Mucosa of descending colon (tissue), 3 donors: Measurements from ENCODE around the gene ADCK2. TPM values are rescaled to one million over a fixed set of nuclear protein-coding genes. Genes with fewer than 3 reads are reported as not detected.

Experiments used
- ATAC-seq: fragments of 200-7000 bp; cut with Tn5 transposase; one replicate; pipeline ENCODE4 v1.9.1; 2020; ENCODE audit warnings: mild to moderate bottlenecking, moderate library complexity
- DNase-seq, 3 donors: peaks; one replicate each; pipeline ENCODE4 v3.0.0-alpha.2; 2020
- H3K36me3 ChIP-seq: fragments of 200-600 bp; one replicate; pipeline ENCODE4 v1.8.0; 2021; ENCODE audit warnings: low read depth, mild to moderate bottlenecking
- H3K4me1 ChIP-seq: fragments of 200-600 bp; one replicate; pipeline ENCODE4 v1.8.0; 2021; ENCODE audit warnings: low read depth, mild to moderate bottlenecking
- H3K4me3 ChIP-seq: fragments of 200-600 bp; one replicate; pipeline ENCODE4 v1.8.0; 2021; ENCODE audit warnings: mild to moderate bottlenecking
- H3K9me3 ChIP-seq: fragments of 200-600 bp; one replicate; pipeline ENCODE4 v1.8.0; 2021; ENCODE audit warnings: mild to moderate bottlenecking
- CTCF ChIP-seq: fragments of 200-600 bp; IDR thresholded peaks from one replicate; pipeline ENCODE4 v1.8.0; 2022; ENCODE audit warnings: antibody characterized with exemption, mild to moderate bottlenecking
- intact Hi-C, 2 donors: fragments of 100-400 bp; cut with DNase I in 1 of 2; cut with micrococcal nuclease in 1 of 2; formaldehyde crosslinking; loops; one replicate each; pipeline versions ENCODE4 v1.11.0 to v1.11.1; 2022; cut with DNase I, micrococcal nuclease
- total RNA-seq, 3 donors: library from RNA; stranded (reverse); fragmentation: NEBNext Ultra II Directional in 2 of 3; extraction: Animal tissue kit (Norgen Biotek cat#: 25700) in 2 of 3; gene quantifications; one replicate each; pipeline versions ENCODE4 v1.2.1 to v1.2.4, GENCODE V29; 2021 to 2023
- donor health status: DM: no; HTN: no; CAD: no; lungs with moderate emphysema.
- donor health status: DM: no; HTN: no; CAD: no.
- donor health status: DM: no; HTN: yes; CAD: no.

Gene ADCK2
- total RNA-seq, 3 donors from 2014 or later = 23.2 to 29.4 (median 27.6) TPM

- ATAC-seq = no peak
- H3K4me3 ChIP-seq = no peak overlapping the region
- intact Hi-C loops = no loop called here
- H3K9me3 ChIP-seq = no peaks in the 10 kb centered on the region
- no peaks in the 10 kb centered on the region for H3K36me3 ChIP-seq
- peak in 1 of 3 donors; percentile 16 for DNase-seq
- peaks cover 15% of the 10 kb centered on the region for H3K4me1 ChIP-seq
- TF ChIP-seq CTCF = no peak
Measured at GRCh38 chr7:140678816-140679130, 6.0 kb downstream of the ADCK2 start.

GRCh38 chr7:140679186-140679585, 6.4 kb downstream of the ADCK2 start:
- Histone ChIP-seq H3K4me1 (peaks cover 11% of the 10 kb centered on the region), H3K4me3 (no peak overlapping the region), H3K36me3 (no peaks in the 10 kb centered on the region), H3K9me3 (no peaks in the 10 kb centered on the region)
- no peak for TF ChIP-seq CTCF
- intact Hi-C loops = no loop called here
- ATAC-seq (no peak), DNase-seq (peak in 1 of 3 donors; percentile 4)

GRCh38 chr7:140680886-140681285, 8.1 kb downstream of the ADCK2 start:
- H3K4me3 ChIP-seq = no peak overlapping the region
- no peaks in the 10 kb centered on the region for H3K9me3 ChIP-seq
- ATAC-seq (no peak), DNase-seq (no peak)
- intact Hi-C loops = no loop called here
- H3K4me1 ChIP-seq = no peaks in the 10 kb centered on the region
- no peak for TF ChIP-seq CTCF
- no peaks in the 10 kb centered on the region for H3K36me3 ChIP-seq

- H3K4me3 ChIP-seq = no peak overlapping the region
- no peaks in the 10 kb centered on the region for H3K36me3 ChIP-seq
- intact Hi-C loops = no loop called here
- no peaks in the 10 kb centered on the region for H3K9me3 ChIP-seq
- DNase-seq (no peak), ATAC-seq (no peak)
- H3K4me1 ChIP-seq = no peaks in the 10 kb centered on the region
- no peak for TF ChIP-seq CTCF
Measured at GRCh38 chr7:140681766-140682165, 9.0 kb downstream of the ADCK2 start.

- H3K4me3 ChIP-seq = no peak overlapping the region
- no peaks in the 10 kb centered on the region for H3K4me1 ChIP-seq
- no peaks in the 10 kb centered on the region for H3K9me3 ChIP-seq
- intact Hi-C loops = no loop called here
- no peaks in the 10 kb centered on the region for H3K36me3 ChIP-seq
- ATAC-seq (no peak), DNase-seq (no peak)
- TF ChIP-seq CTCF = no peak
Measured at GRCh38 chr7:140683657-140684056, 10.9 kb downstream of the ADCK2 start.
